ENCODE data around the gene PLXNA2. TPM values are rescaled to one million over a fixed set of nuclear protein-coding genes. Genes with fewer than 3 reads are reported as not detected.

The PLXNA2 gene
- total and polyA plus RNA-seq, 11 donors: 9.2 to 28.2 (median 18.0) TPM

GRCh38 chr1:208036106-208036808, 207.9 kb downstream of the PLXNA2 start:
- intact Hi-C loops (cut with DNase I): loop anchor here in 3 of 10 donors (1.0 to 5.0 kb wide), 3 partner anchors 56 to 211 kb away; partner anchors contain the start of gene PLXNA2 (in 1 of the 3)

GRCh38 chr1:208034135-208034534, 210.0 kb downstream of the PLXNA2 start:
- intact Hi-C loops (cut with DNase I): no loop called here
- Histone ChIP-seq H3K4me1 (peaks cover 0 to 28% (median 18%) of the 10 kb centered on the region in 12 donors), H3K36me3 (peaks cover 3 to 90% (median 64%) of the 10 kb centered on the region in 9 donors), H3K9me3 (no peaks in the 10 kb centered on the region), H3K27me3 (no peaks in the 10 kb centered on the region), H3K4me3 (no peak overlapping the region), H3K27ac (no peak overlapping the region)
- ATAC-seq (no peak), DNase-seq (no peak)
- 89 to 97% (median 95%) methylated on average over 8 of the region's 8 CpGs for WGBS, 4 donors
- no peak for TF ChIP-seq CTCF (IDR thresholded peaks at IDR 0.05)
- no peak for TF ChIP-seq POLR2A (IDR thresholded peaks at IDR 0.05)

More at GRCh38 chr1:208036106-208036808, 207.9 kb downstream of the PLXNA2 start:
- Histone ChIP-seq H3K36me3 (peaks cover 3 to 100% (median 82%) of the 10 kb centered on the region in 9 donors), H3K27me3 (no peaks in the 10 kb centered on the region), H3K4me3 (no peak overlapping the region), H3K27ac (no peak overlapping the region), H3K9me3 (no peaks in the 10 kb centered on the region), H3K4me1 (peaks cover 0 to 9% (median 1%) of the 10 kb centered on the region in 12 donors)
- TF ChIP-seq POLR2A (IDR thresholded peaks at IDR 0.05) (no peak), CTCF (IDR thresholded peaks at IDR 0.05) (peak in 9 of 12 donors; percentile 6 to 47 (median 28))
- DNase-seq (no peak), ATAC-seq (peak in 3 of 4 donors; percentile 43 to 44 (median 43))
- WGBS, 4 donors: 80 to 83% (median 81%) methylated on average over 7 to 8 of the region's 8 CpGs

- intact Hi-C loops (cut with DNase I): no loop called here
- H3K9me3 ChIP-seq: no peaks in the 10 kb centered on the region
- H3K27me3 ChIP-seq: no peaks in the 10 kb centered on the region
- H3K36me3 ChIP-seq: peaks cover 3 to 90% (median 58%) of the 10 kb centered on the region in 9 donors
- no peak overlapping the region for H3K4me3 ChIP-seq
- ATAC-seq (no peak), DNase-seq (no peak)
- no peak for TF ChIP-seq POLR2A (IDR thresholded peaks at IDR 0.05)
- no peak for TF ChIP-seq CTCF (IDR thresholded peaks at IDR 0.05)
- 96 to 99% (median 98%) methylated on average over 7 to 10 of the region's 10 CpGs for WGBS, 4 donors
- H3K4me1 ChIP-seq: peaks cover 0 to 37% (median 21%) of the 10 kb centered on the region in 12 donors
- H3K27ac ChIP-seq: no peak overlapping the region
These were observed 210.9 kb downstream of the PLXNA2 start for GRCh38 chr1:208033236-208033635.

- no peak overlapping the region for H3K27ac ChIP-seq
- H3K36me3 ChIP-seq: peaks cover 3 to 90% (median 61%) of the 10 kb centered on the region in 9 donors
- intact Hi-C loops (cut with DNase I): no loop called here
- no peak overlapping the region for H3K4me3 ChIP-seq
- no peaks in the 10 kb centered on the region for H3K9me3 ChIP-seq
- TF ChIP-seq POLR2A (IDR thresholded peaks at IDR 0.05): no peak
- no peak for TF ChIP-seq CTCF (IDR thresholded peaks at IDR 0.05)
- peaks cover 0 to 42% (median 21%) of the 10 kb centered on the region in 12 donors for H3K4me1 ChIP-seq
- ATAC-seq (no peak), DNase-seq (no peak)
- 69 to 79% (median 74%) methylated on average over 3 to 4 of the region's 4 CpGs for WGBS, 4 donors
- no peaks in the 10 kb centered on the region for H3K27me3 ChIP-seq
These were observed 212.3 kb downstream of the PLXNA2 start for GRCh38 chr1:208031932-208032320.
